Dermis lymphatic vessel endothelial cell (primary cell): ENCODE measurements around the gene NDEL1. TPM values are rescaled to one million over a fixed set of nuclear protein-coding genes. Genes with fewer than 3 reads are reported as not detected.

Source experiments
- total RNA-seq: library from RNA; depleted of rRNA; stranded (reverse); fragments of >200 nt; gene quantifications from 2 replicates; pipeline ENCODE4 v1.2.1, GENCODE V29; 2014

The NDEL1 gene
- 33.3 and 37.3 TPM in 2 replicates for total RNA-seq

GRCh38 chr17:8435245-8436168 is at the start of gene NDEL1:
Gene NDEL1 (plus strand): TSS chr17:8435884. CDS start chr17:8444272, 8,388 bp downstream.

GRCh38 chr17:8397636-8398035 is 38.0 kb upstream of the NDEL1 start, which contains the start of gene RNF222:
Gene RNF222 (minus strand): TSS chr17:8397827. CDS start chr17:8393461, 4,366 bp downstream.

Other genes with a start within 250 kb of the NDEL1 start
- 8.5 and 10.7 TPM in 2 replicates for gene BORCS6, start 245.7 kb upstream of the NDEL1 start, total RNA-seq
- 5.9 and 6.2 TPM in 2 replicates for gene AURKB, start 225.3 kb upstream of the NDEL1 start, total RNA-seq
- gene CTC1, start 187.8 kb upstream of the NDEL1 start, total RNA-seq, result 5.1 and 6.8 TPM in 2 replicates
- 11.5 and 17.3 TPM in 2 replicates for gene PFAS, start 186.6 kb upstream of the NDEL1 start, total RNA-seq
- 8.8 and 12.8 TPM in 2 replicates for gene RANGRF, start 147.2 kb upstream of the NDEL1 start, total RNA-seq
- 0.34 and 0.87 TPM in 2 replicates for gene SLC25A35, start 140.5 kb upstream of the NDEL1 start, total RNA-seq
- 7.3 and 8.3 TPM in 2 replicates for gene ARHGEF15, start 125.6 kb upstream of the NDEL1 start, total RNA-seq
- gene ODF4, start 96.0 kb upstream of the NDEL1 start, total RNA-seq, result not detected in 2 replicates
- 3,416 and 4,163 TPM in 2 replicates for gene RPL26, start 52.7 kb upstream of the NDEL1 start, total RNA-seq
- gene RNF222, start 38.1 kb upstream of the NDEL1 start, total RNA-seq, result not detected in 2 replicates
- 318 and 337 TPM in 2 replicates for gene MYH10, start 194.8 kb downstream of the NDEL1 start, total RNA-seq